WERI-Rb-1 (cell line): Measurements from ENCODE around the gene NTNG2.

Source experiments
- DNase-seq: peaks from one replicate; pipeline ENCODE4 v3.0.0-alpha.2; 2020
- H3K27ac ChIP-seq: fragments of 250-450 bp; sonication (Bioruptor Pico); 2 replicates; pipeline ENCODE4 v1.5.1; 2020; ENCODE audit warnings: mild to moderate bottlenecking, moderate library complexity
- H3K27me3 ChIP-seq: fragments of 250-450 bp; sonication (Bioruptor Pico); 2 replicates; pipeline ENCODE4 v1.5.1; 2021; ENCODE audit warnings: mild to moderate bottlenecking, low read depth, moderate library complexity; ENCODE audit not compliant: insufficient read depth, severe bottlenecking
- H3K36me3 ChIP-seq: fragments of 250-450 bp; sonication (Bioruptor Pico); 2 replicates; pipeline ENCODE4 v1.5.1; 2020; ENCODE audit warnings: mild to moderate bottlenecking, moderate library complexity
- H3K4me3 ChIP-seq: 2 replicates; pipeline ENCODE4 v1.5.1; 2011; ENCODE audit warnings: low read depth, mild to moderate bottlenecking, control low read depth, low read length
- H3K9me3 ChIP-seq: fragments of 250-450 bp; sonication (Bioruptor Pico); 2 replicates; pipeline ENCODE4 v1.5.1; 2021; ENCODE audit warnings: mild to moderate bottlenecking, moderate library complexity; ENCODE audit not compliant: severe bottlenecking
- TF ChIP-seq, protein P1 (sequence below): IDR thresholded peaks from 2 replicates; pipeline ENCODE4 v1.5.1; 2011; ENCODE audit warnings: low read depth, mild to moderate bottlenecking, control low read depth, inconsistent platforms, low read length

The NTNG2 gene

DNA sequence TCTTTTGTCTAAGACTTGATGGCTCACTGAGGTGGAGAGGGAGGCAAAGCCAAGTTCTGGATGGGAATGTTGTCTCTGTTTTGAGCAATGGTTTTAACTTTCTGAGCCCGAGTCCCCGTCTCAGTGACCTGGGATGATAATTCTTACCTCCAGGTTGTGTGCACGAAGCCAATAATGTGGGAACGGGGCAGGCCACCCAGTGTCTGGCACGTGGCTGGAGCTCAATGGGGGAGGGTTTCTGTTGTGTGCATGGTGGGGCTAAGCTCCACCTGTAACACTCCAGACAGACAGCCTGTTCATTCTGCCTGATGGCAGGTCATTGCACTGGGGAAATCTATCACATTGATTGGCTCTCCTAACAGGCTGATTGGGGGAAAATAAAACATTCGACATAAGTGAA, 37.1 kb upstream of the NTNG2 start:
- Histone ChIP-seq H3K27ac (no peak overlapping the region), H3K27me3 (no peaks in the 10 kb centered on the region), H3K4me3 (no peak overlapping the region), H3K9me3 (no peaks in the 10 kb centered on the region), H3K36me3 (no peaks in the 10 kb centered on the region)
- no peak for DNase-seq
- TF ChIP-seq, protein P1, sequence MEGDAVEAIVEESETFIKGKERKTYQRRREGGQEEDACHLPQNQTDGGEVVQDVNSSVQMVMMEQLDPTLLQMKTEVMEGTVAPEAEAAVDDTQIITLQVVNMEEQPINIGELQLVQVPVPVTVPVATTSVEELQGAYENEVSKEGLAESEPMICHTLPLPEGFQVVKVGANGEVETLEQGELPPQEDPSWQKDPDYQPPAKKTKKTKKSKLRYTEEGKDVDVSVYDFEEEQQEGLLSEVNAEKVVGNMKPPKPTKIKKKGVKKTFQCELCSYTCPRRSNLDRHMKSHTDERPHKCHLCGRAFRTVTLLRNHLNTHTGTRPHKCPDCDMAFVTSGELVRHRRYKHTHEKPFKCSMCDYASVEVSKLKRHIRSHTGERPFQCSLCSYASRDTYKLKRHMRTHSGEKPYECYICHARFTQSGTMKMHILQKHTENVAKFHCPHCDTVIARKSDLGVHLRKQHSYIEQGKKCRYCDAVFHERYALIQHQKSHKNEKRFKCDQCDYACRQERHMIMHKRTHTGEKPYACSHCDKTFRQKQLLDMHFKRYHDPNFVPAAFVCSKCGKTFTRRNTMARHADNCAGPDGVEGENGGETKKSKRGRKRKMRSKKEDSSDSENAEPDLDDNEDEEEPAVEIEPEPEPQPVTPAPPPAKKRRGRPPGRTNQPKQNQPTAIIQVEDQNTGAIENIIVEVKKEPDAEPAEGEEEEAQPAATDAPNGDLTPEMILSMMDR, result no peak

DNA sequence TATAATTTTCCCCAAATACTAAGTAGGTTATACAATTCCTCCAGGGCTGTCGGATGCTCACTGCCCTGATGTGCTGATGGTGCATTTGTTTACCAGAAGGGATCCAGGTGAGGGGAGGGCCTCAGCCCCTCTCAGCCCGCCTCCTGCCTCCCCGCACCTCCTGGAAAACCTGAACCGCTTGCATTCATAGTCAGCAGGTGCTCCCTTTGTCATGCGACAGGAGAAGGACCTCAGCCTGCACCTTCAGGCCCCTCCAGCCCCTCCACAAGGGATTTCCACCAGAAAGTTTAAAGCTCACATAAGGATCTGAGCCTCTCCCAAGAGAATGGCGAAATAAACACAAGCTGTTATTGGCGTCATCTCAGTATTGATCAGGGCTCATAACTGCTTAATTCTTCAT, 36.5 kb upstream of the NTNG2 start:
- H3K27me3 ChIP-seq, result no peaks in the 10 kb centered on the region
- H3K27ac ChIP-seq, result no peak overlapping the region
- no peak for DNase-seq

DNA sequence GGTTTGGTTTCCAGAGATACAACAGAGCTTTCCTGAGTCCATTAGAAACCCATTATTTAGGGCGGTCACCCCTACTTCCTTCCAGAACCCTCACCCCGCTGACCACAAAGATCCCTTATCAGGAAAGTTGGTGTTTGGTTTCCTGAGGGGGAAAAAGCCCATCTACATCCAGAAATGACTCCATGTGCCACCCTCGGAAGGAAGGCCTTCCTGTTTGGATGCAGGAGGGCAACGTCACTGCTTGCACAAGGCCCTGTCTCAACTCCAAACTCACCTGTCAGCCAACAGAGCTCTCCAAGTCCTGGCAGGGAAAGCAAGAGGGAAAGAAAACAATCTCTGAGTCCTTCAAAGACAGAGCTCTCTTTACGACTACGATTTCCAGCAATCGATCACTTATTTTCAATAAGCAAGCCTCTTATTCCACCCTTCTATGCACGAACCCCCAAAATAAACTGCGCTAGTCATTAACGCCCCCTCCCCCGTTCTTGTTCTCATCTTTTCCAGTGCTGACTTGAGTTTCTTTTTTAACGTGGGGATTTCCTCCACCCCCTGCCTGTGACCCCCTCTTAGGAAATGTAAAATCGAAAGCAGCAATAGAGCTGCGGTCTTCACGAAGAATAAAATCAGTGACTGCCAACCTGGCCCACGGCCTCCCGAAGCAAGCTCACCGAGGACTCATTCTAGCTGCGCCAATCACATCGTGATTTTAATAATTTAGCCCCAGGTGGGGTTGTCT, 35.7 kb upstream of the NTNG2 start:
- H3K4me3 ChIP-seq, result no peak overlapping the region
- H3K27me3 ChIP-seq, result no peaks in the 10 kb centered on the region
- no peaks in the 10 kb centered on the region for H3K36me3 ChIP-seq
- no peaks in the 10 kb centered on the region for H3K9me3 ChIP-seq
- TF ChIP-seq, protein P1, result no peak
- H3K27ac ChIP-seq, result no peak overlapping the region
- DNase-seq, result no peak

More for the DNA sequence above, 36.5 kb upstream of the NTNG2 start:
- Histone ChIP-seq H3K9me3 (no peaks in the 10 kb centered on the region), H3K4me3 (no peak overlapping the region), H3K36me3 (no peaks in the 10 kb centered on the region)
- TF ChIP-seq, protein P1, result no peak

DNA sequence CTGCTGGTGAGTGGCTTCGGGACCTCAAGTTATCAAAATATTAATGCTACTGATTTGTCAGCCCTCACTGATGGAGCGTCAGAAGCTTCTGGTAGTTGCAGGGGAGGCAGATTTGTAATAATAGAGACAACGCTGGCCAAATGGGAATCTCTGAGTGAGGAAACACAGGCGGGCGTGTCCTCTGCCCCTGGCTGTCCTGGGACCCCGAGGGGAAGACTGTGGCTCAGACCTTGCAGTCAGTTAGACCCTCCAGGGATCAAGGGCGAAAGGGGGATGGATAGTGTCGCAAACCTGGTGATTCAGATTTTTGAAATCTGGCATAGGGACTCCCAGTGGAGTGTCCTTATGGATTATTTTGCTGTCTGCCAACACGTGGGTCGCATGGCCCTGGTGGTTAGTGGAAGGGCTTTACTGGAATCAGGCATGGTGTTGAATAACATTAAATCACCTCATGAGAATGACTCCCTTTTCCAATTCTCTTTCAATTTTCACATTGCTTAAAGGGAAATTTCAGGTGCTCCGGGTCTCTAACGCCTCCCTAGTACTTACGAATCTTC, 35.1 kb upstream of the NTNG2 start:
- H3K36me3 ChIP-seq, result no peaks in the 10 kb centered on the region
- H3K27me3 ChIP-seq, result no peaks in the 10 kb centered on the region
- no peak overlapping the region for H3K27ac ChIP-seq
- DNase-seq, result no peak
- TF ChIP-seq, protein P1, result no peak
- H3K9me3 ChIP-seq, result no peaks in the 10 kb centered on the region
- no peak overlapping the region for H3K4me3 ChIP-seq

DNA sequence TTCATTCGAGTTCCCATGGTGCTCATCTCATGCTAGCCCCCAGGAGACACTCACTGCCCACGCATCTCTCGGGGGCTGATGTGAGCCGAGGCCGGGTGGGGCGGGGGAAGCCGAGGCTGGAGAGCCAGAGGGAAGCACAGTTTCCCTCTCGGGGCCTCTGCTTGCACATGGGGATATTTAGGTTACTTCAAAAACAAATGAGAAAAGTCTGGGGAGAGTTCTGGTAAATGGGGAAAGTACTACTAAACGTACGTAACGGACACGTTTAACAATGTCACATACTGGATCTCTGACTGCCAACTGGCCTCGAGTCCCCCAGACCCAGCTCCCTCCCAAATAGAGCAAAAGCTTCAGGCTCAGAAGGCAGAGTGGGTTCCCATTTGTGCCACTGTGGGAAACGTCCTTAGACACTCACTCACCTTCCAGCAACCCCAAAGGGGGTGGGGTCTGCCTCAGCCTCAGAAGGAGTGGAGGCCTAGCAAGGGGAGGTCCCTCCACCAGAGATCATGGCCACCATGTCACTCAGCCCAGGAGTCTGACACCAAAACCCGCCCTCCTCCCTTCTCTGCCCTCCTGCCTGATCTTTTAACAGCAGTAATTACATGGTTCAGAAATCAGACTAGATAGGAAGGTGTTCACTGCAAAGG, 33.8 kb upstream of the NTNG2 start:
- H3K36me3 ChIP-seq, result no peaks in the 10 kb centered on the region
- DNase-seq, result peak; percentile 43
- H3K27me3 ChIP-seq, result no peaks in the 10 kb centered on the region
- no peak overlapping the region for H3K27ac ChIP-seq
- no peak overlapping the region for H3K4me3 ChIP-seq
- TF ChIP-seq, protein P1, result no peak
- H3K9me3 ChIP-seq, result no peaks in the 10 kb centered on the region
